T-helper 1 cell treated with Interleukin-12 subunit alpha and Interleukin-12 subunit beta and Interleukin-4 antibody, amounts not matched to agents 30 ng/mL and 1 ng/mL, for 36 hours (primary cell): ENCODE data around the gene TSPEAR. TPM values are rescaled to one million over a fixed set of nuclear protein-coding genes. Genes with fewer than 3 reads are reported as not detected.
"Not testable (repeated sequence)": the region's sequence is repeated elsewhere in the genome, so short reads cannot be mapped to it uniquely, and the experiment has no call there.

Experiments
- intact Hi-C: fragments of 100-400 bp; cut with micrococcal nuclease; formaldehyde crosslinking; loops from one replicate; pipeline ENCODE4 v1.15.1; 2024
- total RNA-seq: library from RNA; stranded (reverse); gene quantifications from 2 replicates; pipeline ENCODE4 v1.2.3, GENCODE V29; 2022

Gene TSPEAR
- total RNA-seq, 1 donor from 2014 or later, result not detected

DNA sequence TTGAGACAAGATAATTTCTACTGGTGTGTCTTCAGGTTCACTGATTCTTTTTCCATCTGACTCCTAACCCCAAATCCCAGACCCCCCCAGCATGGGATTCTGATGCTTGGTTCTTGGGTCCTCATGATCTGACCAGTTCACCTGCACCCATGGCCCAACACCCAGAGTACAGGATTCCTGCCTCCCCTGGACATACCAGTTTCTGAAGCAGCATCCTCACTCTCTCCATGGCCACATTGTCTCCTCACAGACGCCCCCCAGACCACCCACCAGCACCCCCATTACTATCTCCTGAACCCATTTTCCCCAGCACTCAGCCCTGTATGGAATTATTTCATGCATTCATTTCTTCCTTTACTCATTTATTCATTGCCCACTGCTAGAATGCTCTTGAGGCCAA, 54.5 kb downstream of the TSPEAR start:
- intact Hi-C loops, result loop anchor here (1.0 to 10.0 kb wide), 3 partner anchors 38 to 148 kb away; partner anchors contain the start of gene UBE2G2

- intact Hi-C loops, result loop anchor here (5.0 to 10.0 kb wide), 2 partner anchors 87 to 150 kb away; partner anchors contain the start of gene UBE2G2
Measured at GRCh38 chr21:44654576-44655175, 56.7 kb downstream of the TSPEAR start, which contains the start of gene KRTAP12-4. Gene KRTAP12-4 (minus strand): TSS chr21:44654659. CDS start chr21:44654614, 45 bp downstream.

GRCh38 chr21:44653656-44654575, 57.5 kb downstream of the TSPEAR start:
- intact Hi-C loops, result loop anchor here (10.0 kb wide), 1 partner anchor 151 kb away; the partner anchor contains the start of gene UBE2G2

DNA sequence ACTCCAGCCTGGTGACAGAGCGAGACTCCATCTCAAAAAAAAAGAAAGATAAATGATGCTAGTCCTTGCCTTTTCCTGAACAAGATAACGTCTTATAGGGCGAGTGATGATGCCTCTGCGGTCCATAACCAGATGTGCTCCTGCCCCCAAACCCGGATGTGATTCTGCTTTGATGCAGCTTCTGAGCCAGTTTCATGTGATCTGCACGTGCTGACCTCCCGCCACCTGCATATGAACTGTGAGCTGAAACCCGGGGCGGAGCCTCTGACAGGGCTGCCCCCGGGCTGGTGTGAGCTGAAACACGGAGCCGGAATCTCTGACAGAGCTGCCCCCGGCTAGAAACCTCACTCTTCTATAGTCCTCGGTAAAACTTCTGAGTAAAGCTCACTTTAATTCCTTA, 58.2 kb downstream of the TSPEAR start:
- intact Hi-C loops, result loop anchor here (10.0 kb wide), 1 partner anchor 152 kb away; the partner anchor contains the start of gene UBE2G2

- intact Hi-C loops, result loop anchor here (10.0 kb wide), 1 partner anchor 154 kb away; the partner anchor contains the start of gene UBE2G2
Measured at GRCh38 chr21:44650973-44651675, 60.2 kb downstream of the TSPEAR start.

- intact Hi-C loops, result loop anchor here (10.0 kb wide), 1 partner anchor 154 kb away; the partner anchor contains the start of gene UBE2G2
Measured at GRCh38 chr21:44650265-44650972, 61.0 kb downstream of the TSPEAR start.

DNA sequence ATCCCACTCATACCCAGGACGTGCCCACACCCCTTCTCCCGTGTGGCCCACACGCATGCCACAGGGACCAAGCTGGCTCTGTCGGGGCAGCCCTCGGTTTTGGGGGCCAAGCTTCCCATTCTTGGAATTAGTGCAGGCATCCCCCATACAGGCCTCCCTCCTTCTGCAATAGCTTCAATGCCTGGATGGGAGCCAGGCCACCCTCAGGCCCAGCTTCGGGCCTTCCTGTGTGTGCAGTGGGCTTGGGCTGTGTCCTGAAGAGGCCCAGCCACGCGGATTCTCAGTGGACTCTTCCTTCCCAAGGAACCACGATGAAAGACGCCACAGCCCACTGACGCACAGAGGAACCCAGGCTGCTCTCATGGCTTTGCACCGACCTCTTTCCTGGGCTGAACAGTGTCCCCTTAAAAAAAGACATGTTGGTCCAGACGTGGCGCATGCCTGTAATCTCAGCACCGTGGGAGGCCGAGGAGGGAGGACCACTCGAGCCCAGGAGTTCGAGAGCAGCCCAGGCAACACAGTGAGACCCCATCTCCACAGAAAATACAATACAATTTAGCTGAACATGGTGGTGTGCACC, 61.8 kb downstream of the TSPEAR start:
- intact Hi-C loops, result loop anchor here (10.0 kb wide), 1 partner anchor 155 kb away; the partner anchor contains the start of gene UBE2G2

DNA sequence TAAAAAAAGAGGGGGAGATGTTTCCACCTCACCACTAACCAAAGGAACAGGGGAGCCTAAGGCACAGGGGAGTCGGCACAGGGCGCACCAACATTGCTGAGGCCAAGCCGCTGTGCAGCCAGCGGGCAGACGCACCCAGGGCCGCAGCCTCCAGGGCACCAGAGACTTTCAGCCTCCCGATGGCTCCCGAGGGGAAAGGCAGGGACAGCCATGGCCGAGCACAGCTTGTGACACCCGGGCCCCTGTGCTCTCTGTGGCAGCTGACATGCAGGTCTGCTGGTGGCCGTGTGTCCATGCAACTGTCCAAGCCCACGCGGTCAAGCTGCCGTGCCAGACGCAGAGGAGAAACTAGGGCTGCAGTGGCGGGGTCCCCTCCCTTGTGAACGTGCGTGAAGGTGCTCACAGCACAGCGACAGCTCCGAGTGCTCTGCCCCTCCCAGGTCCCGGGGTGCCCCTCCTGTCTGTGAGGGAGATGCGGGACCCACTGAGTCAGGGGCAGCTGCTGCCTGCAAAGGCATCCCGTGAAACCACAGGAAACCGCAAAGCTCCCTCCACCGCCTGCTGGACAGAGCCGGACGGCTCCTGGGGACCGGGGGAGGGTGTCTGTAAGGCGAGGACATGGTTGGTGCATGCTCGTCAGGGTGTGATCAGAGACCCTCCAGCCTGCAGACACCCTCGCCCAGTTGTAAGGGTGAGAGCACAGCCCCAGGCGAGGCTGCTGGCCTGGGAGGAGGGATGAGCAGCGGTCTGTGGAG, 62.6 kb downstream of the TSPEAR start:
- intact Hi-C loops, result no loop called here

DNA sequence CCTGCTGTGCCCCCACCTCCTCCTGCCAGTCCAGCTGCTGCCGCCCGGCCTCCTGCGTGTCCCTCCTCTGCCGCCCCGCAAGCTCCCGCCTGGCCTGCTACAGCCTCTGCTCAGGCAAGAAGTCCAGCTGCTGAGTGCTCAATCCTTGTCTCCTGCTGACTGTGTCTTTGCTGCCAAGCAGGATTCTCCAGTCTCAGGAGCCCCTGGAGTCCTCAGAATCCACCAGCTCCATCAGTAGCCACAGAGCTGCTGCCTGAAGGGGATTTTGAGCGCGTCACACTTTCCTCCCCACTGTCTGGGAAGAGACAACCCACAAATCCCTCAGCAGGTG, 64.2 kb downstream of the TSPEAR start:
- intact Hi-C loops, result no loop called here

- intact Hi-C loops, result not testable (repeated sequence)
Measured at GRCh38 chr21:44646366-44647221, 64.8 kb downstream of the TSPEAR start, which contains the start of gene KRTAP10-11. Gene KRTAP10-11 (plus strand): TSS chr21:44646414. CDS start chr21:44646459, 45 bp downstream.

- intact Hi-C loops, result loop anchor here (2.0 kb wide), 1 partner anchor 14 kb away; no protein-coding TSS in a partner anchor
Measured at GRCh38 chr21:44644878-44645277, 66.5 kb downstream of the TSPEAR start.

GRCh38 chr21:44643741-44644310, 67.5 kb downstream of the TSPEAR start:
- intact Hi-C loops, result loop anchor here (2.0 kb wide), 1 partner anchor 15 kb away; no protein-coding TSS in a partner anchor

DNA sequence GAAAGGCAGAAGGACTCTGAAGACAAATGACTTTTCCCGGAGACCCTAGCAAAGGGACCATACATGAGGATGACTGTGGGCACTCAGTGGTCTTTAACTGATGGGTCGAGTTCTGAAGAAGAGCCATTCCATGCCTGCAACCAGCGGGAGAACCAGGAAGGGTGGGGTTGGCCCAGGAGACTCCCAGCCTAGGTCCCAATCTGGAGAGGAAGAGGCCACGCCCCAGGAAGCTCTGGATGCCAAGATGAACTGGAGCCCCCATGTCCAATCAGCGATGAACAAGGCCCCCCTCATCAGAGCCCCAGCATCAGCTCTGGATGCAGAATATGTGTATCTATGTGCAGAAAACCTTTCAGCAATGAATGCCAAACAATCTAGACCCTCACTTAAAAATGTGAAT, 70.6 kb downstream of the TSPEAR start:
- intact Hi-C loops, result no loop called here

GRCh38 chr21:44639331-44639655, 72.1 kb downstream of the TSPEAR start:
- intact Hi-C loops, result no loop called here

- intact Hi-C loops, result not testable (repeated sequence)
Measured at GRCh38 chr21:44638506-44639330, 72.7 kb downstream of the TSPEAR start.

DNA sequence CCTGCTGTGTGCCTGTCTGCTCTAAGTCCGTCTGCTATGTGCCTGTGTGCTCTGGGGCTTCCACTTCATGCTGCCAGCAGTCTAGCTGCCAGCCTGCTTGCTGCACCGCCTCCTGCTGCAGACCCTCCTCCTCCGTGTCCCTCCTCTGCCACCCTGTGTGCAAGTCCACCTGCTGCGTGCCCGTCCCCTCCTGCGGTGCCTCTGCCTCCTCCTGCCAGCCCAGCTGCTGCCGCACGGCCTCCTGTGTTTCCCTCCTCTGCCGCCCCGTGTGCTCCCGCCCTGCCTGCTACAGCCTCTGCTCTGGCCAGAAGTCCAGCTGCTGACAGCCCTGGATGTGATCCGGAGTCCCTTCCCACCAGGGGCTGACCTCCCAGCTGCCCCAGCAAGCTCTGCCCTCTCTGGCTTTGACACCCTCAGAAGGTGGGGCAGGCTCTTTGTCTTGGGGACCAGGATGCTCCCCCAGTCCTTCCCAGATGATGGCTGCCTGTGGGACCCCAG, 73.5 kb downstream of the TSPEAR start:
- intact Hi-C loops, result not testable (repeated sequence)
